Vagina (tissue), 2 donors: ENCODE results near the gene BMAL1.

Source experiments
- POLR2A ChIP-seq, 2 donors: fragments of 450-650 bp; IDR thresholded peaks; one replicate each; pipeline ENCODE4 v1.6.1; 2017; ENCODE audit warnings: antibody characterized with exemption in 2 of 2, mild to moderate bottlenecking in 2 of 2, moderate library complexity in 2 of 2
- TF ChIP-seq, protein P1 (sequence below), 3 experiments: fragments of 450-650 bp in 2 of 3; fragments of 200-600 bp in 1 of 3; sonication (generic) in 1 of 3; IDR thresholded peaks; one replicate each; pipeline ENCODE4 v1.5.1; 2017 to 2019; ENCODE audit warnings: antibody characterized with exemption in 3 of 3, mild to moderate bottlenecking in 2 of 3, moderate library complexity in 2 of 3

DNA sequence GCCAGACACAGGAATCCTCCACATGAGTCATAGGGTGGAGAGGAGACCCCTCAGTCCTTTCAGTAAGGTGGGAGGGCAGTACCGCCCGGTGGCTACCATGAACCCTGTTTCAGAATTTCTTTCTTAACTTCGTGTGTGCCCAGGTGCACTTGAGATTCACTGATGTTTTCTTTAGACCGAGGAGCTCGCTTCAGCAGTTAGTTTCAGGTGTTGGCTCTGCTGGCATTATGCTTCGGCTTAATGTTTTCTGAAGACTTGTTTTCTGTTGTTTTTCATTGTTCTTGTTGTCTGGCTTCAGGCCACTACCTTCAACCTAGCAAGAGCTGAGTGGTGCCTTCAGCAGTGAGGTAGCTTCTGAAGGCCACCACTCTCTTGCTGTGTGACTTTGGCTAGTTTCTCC lies 71.5 kb downstream of the BMAL1 start:
- no peak for TF ChIP-seq POLR2A (IDR thresholded peaks at IDR 0.05)
- TF ChIP-seq, protein P1, sequence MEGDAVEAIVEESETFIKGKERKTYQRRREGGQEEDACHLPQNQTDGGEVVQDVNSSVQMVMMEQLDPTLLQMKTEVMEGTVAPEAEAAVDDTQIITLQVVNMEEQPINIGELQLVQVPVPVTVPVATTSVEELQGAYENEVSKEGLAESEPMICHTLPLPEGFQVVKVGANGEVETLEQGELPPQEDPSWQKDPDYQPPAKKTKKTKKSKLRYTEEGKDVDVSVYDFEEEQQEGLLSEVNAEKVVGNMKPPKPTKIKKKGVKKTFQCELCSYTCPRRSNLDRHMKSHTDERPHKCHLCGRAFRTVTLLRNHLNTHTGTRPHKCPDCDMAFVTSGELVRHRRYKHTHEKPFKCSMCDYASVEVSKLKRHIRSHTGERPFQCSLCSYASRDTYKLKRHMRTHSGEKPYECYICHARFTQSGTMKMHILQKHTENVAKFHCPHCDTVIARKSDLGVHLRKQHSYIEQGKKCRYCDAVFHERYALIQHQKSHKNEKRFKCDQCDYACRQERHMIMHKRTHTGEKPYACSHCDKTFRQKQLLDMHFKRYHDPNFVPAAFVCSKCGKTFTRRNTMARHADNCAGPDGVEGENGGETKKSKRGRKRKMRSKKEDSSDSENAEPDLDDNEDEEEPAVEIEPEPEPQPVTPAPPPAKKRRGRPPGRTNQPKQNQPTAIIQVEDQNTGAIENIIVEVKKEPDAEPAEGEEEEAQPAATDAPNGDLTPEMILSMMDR (IDR thresholded peaks at IDR 0.05) = no peak
